HCT116 (cell line): ENCODE results near the gene WDR59. TPM values are rescaled to one million over a fixed set of nuclear protein-coding genes. Genes with fewer than 3 reads are reported as not detected.

Experiments used
- ATAC-seq: fragments of 200-7000 bp; cut with Tn5 transposase; 2 replicates; pipeline ENCODE4 v1.9.1; 2020; ENCODE audit warnings: mild to moderate bottlenecking, moderate library complexity
- BruUV-seq: library from RNA; stranded (reverse); fragments of 400-500 nt; replicated peaks from 2 replicates; lab custom pipeline; 2021; lab: Mats Ljungman, UMichigan
- CTCF ChIA-PET: fragments of 300-600 bp; sonication (Branson Sonifier 250); formaldehyde crosslinking; loops from one replicate; lab custom pipeline; 2021; ENCODE audit warnings: antibody characterized with exemption; lab: Charles Lee
- POLR2A ChIA-PET: fragments of 300-600, 350-600 bp; sonication (Branson Sonifier 250); formaldehyde crosslinking; loops from one replicate; lab custom pipeline; 2021; ENCODE audit warnings: antibody characterized with exemption; lab: Charles Lee
- RAD21 ChIA-PET, 2 experiments: fragments of 300-600 bp; sonication (Branson Sonifier 250); formaldehyde crosslinking; loops; one replicate each; lab custom pipeline; 2023; ENCODE audit warnings: low total read pairs in 2 of 2; ENCODE audit not compliant: uncharacterized antibody in 2 of 2, unreplicated experiment in 2 of 2, low non-redundant PET in 1 of 2; lab: Charles Lee
- DNase-seq: peaks from one replicate; pipeline ENCODE4 v3.0.0-alpha.2; 2010; ENCODE audit warnings: low read depth, low spot score
- H2AFZ ChIP-seq: fragments of 200-600 bp; shearing (Covaris generic), sonication (generic); 2 replicates; pipeline ENCODE4 v1.6.1; 2017; ENCODE audit warnings: low read depth, mixed run types, mixed read lengths, antibody characterized with exemption, low read length; ENCODE audit not compliant: poor library complexity, severe bottlenecking
- H3K27ac ChIP-seq: 2 replicates; pipeline ENCODE4 v1.5.1; 2012; ENCODE audit warnings: low read depth, low read length
- H3K27me3 ChIP-seq: fragments of 200-600 bp; sonication (generic); 2 replicates; pipeline ENCODE4 v1.6.1; 2016; ENCODE audit warnings: mixed run types, low read length, mixed read lengths; ENCODE audit not compliant: insufficient read depth
- H3K36me3 ChIP-seq, 2 experiments: fragments of 200-500 bp in 1 of 2; fragments of 200-600 bp in 1 of 2; sonication (Bioruptor generic) in 1 of 2; sonication (generic) in 1 of 2; 2 replicates each; pipeline versions ENCODE4 v1.5.1 to v1.6.1; 2014 to 2016; ENCODE audit warnings: low read length in 2 of 2, inconsistent platforms in 1 of 2, mixed read lengths in 1 of 2, mixed run types in 1 of 2; ENCODE audit not compliant: insufficient read depth in 2 of 2, control insufficient read depth in 1 of 2
- H3K4me1 ChIP-seq, 2 experiments: fragments of 200-600 bp in 1 of 2; sonication (generic) in 1 of 2; 2 replicates each; pipeline versions ENCODE4 v1.5.1 to v1.6.1; 2012 to 2017; ENCODE audit warnings: low read length in 2 of 2, inconsistent platforms in 1 of 2, mild to moderate bottlenecking in 1 of 2, mixed read lengths in 1 of 2, mixed run types in 1 of 2, moderate library complexity in 1 of 2; ENCODE audit not compliant: insufficient read depth in 2 of 2, control insufficient read depth in 1 of 2
- H3K4me2 ChIP-seq: fragments of 200-600 bp; sonication (generic); 2 replicates; pipeline ENCODE4 v1.6.1; 2017; ENCODE audit warnings: mixed run types, low read length, mixed read lengths
- H3K4me3 ChIP-seq, 2 experiments: fragments of 200-600 bp in 1 of 2; sonication (generic) in 1 of 2; replicated peaks in 1 of 2; 2 replicates each; pipeline ENCODE4 v1.5.1; 2011 to 2016; ENCODE audit warnings: low read length in 2 of 2, control low read depth in 1 of 2, low read depth in 1 of 2, mild to moderate bottlenecking in 1 of 2, mixed read lengths in 1 of 2, mixed run types in 1 of 2
- H3K79me2 ChIP-seq: fragments of 200-600 bp; sonication (generic); 2 replicates; pipeline ENCODE4 v1.6.1; 2017; ENCODE audit warnings: mild to moderate bottlenecking, mixed run types, low read length, moderate library complexity, mixed read lengths; ENCODE audit not compliant: insufficient read depth
- H3K9ac ChIP-seq: fragments of 200-600 bp; sonication (generic); 2 replicates; pipeline ENCODE4 v1.6.1; 2016; ENCODE audit warnings: low read length, mixed read lengths
- H3K9me2 ChIP-seq: fragments of 200-600 bp; sonication (generic), shearing (Covaris generic); 2 replicates; pipeline ENCODE4 v1.6.1; 2017; ENCODE audit warnings: mixed run types, mild to moderate bottlenecking, moderate library complexity; ENCODE audit not compliant: insufficient read depth
- H3K9me3 ChIP-seq, 2 experiments: fragments of 200-500 bp in 1 of 2; fragments of 200-600 bp in 1 of 2; sonication (Bioruptor generic) in 1 of 2; sonication (generic) in 1 of 2; 2 replicates each; pipeline ENCODE4 v1.6.1; 2014 to 2017; ENCODE audit warnings: low read length in 2 of 2, mixed read lengths in 2 of 2, inconsistent platforms in 1 of 2, low read depth in 1 of 2, mild to moderate bottlenecking in 1 of 2, mixed run types in 1 of 2, moderate library complexity in 1 of 2; ENCODE audit not compliant: control insufficient read depth in 1 of 2, insufficient read depth in 1 of 2
- H4K20me1 ChIP-seq: fragments of 200-600 bp; sonication (generic), shearing (Covaris generic); 2 replicates; pipeline ENCODE4 v1.6.1; 2017; ENCODE audit warnings: mixed run types, mild to moderate bottlenecking, moderate library complexity; ENCODE audit not compliant: insufficient read depth
- CBX3 ChIP-seq: IDR thresholded peaks from 2 replicates; pipeline ENCODE4 v1.6.1; 2012; ENCODE audit warnings: low read depth
- CEBPB ChIP-seq: IDR thresholded peaks from 2 replicates; pipeline ENCODE4 v1.6.1; 2012; ENCODE audit warnings: low read depth
- EGR1 ChIP-seq: IDR thresholded peaks from 2 replicates; pipeline ENCODE4 v1.6.1; 2012; ENCODE audit warnings: low read depth
- ELF1 ChIP-seq: IDR thresholded peaks from 2 replicates; pipeline ENCODE4 v1.6.1; 2012; ENCODE audit warnings: low read depth, borderline replicate concordance
- EZH2 ChIP-seq: fragments of 200-600 bp; sonication (generic); IDR thresholded peaks from 2 replicates; pipeline ENCODE4 v1.6.1; 2017; ENCODE audit warnings: antibody characterized with exemption, mixed run types
- FOSL1 ChIP-seq: IDR thresholded peaks from 2 replicates; pipeline ENCODE4 v1.6.1; 2012; ENCODE audit warnings: low read depth
- JUND ChIP-seq: IDR thresholded peaks from 2 replicates; pipeline ENCODE4 v1.6.1; 2012
- POLR2A ChIP-seq: IDR thresholded peaks from 2 replicates; pipeline ENCODE4 v1.7.0; 2011; ENCODE audit warnings: borderline replicate concordance; ENCODE audit not compliant: insufficient read depth, insufficient read length; ENCODE audit errors: extremely low read depth
- POLR2AphosphoS5 ChIP-seq: IDR thresholded peaks from 2 replicates; pipeline ENCODE4 v1.6.1; 2011; ENCODE audit warnings: mild to moderate bottlenecking, low read depth, low read length, moderate library complexity
- RAD21 ChIP-seq: IDR thresholded peaks from 2 replicates; pipeline ENCODE4 v1.6.1; 2012; ENCODE audit warnings: low read depth, mild to moderate bottlenecking
- SIN3A ChIP-seq: IDR thresholded peaks from 2 replicates; pipeline ENCODE4 v1.6.1; 2012; ENCODE audit warnings: low read depth
- SP1 ChIP-seq: IDR thresholded peaks from 2 replicates; pipeline ENCODE4 v1.6.1; 2012; ENCODE audit warnings: low read depth
- SRF ChIP-seq: IDR thresholded peaks from 2 replicates; pipeline ENCODE4 v1.6.1; 2012; ENCODE audit warnings: low read depth
- TCF7L2 ChIP-seq: IDR thresholded peaks from 2 replicates; pipeline ENCODE4 v1.7.0; 2011; ENCODE audit warnings: borderline replicate concordance, inconsistent platforms; ENCODE audit not compliant: insufficient read depth, insufficient read length; ENCODE audit errors: extremely low read depth
- ZFX ChIP-seq: fragments of 450-650 bp; IDR thresholded peaks from 2 replicates; pipeline ENCODE4 v1.6.1; 2017
- ZNF274 ChIP-seq: fragments of 200-500 bp; sonication (Bioruptor generic); IDR thresholded peaks from 2 replicates; pipeline ENCODE4 v1.6.1; 2014; ENCODE audit warnings: mild to moderate bottlenecking, low read depth, low read length, inconsistent platforms
- intact Hi-C: fragments of 100-400 bp; cut with micrococcal nuclease; formaldehyde crosslinking; loops from 2 replicates; pipeline ENCODE4 v1.10.0; 2022
- total RNA-seq: library from RNA; stranded (reverse); gene quantifications from one replicate; pipeline ENCODE4 v1.2.1, GENCODE V29; 2021; ENCODE audit not compliant: unreplicated experiment
- TF ChIP-seq, protein P1 (sequence below): IDR thresholded peaks from 2 replicates; pipeline ENCODE4 v1.6.1; 2011; ENCODE audit warnings: mild to moderate bottlenecking, low read length, moderate library complexity; ENCODE audit not compliant: insufficient replicate concordance; ENCODE audit errors: extremely low read depth
- TF ChIP-seq, protein P2 (sequence below): IDR thresholded peaks from 2 replicates; pipeline ENCODE4 v1.6.1; 2012
- TF ChIP-seq, protein P3 (sequence below), 3 experiments: fragments of 200-600 bp in 1 of 3; sonication (generic) in 1 of 3; IDR thresholded peaks in 2 of 3; conservative IDR thresholded peaks in 1 of 3; 2 replicates each; pipeline ENCODE4 v1.5.1; 2012 to 2017; ENCODE audit warnings: low read depth in 2 of 3, low read length in 2 of 3, antibody characterized with exemption in 1 of 3, borderline replicate concordance in 1 of 3, control low read depth in 1 of 3, mild to moderate bottlenecking in 1 of 3, mixed read lengths in 1 of 3, mixed run types in 1 of 3, moderate library complexity in 1 of 3; ENCODE audit not compliant: insufficient read depth in 1 of 3

WDR59 gene
- total RNA-seq, 1 experiment from 2014 or later, result 96.9 TPM

DNA sequence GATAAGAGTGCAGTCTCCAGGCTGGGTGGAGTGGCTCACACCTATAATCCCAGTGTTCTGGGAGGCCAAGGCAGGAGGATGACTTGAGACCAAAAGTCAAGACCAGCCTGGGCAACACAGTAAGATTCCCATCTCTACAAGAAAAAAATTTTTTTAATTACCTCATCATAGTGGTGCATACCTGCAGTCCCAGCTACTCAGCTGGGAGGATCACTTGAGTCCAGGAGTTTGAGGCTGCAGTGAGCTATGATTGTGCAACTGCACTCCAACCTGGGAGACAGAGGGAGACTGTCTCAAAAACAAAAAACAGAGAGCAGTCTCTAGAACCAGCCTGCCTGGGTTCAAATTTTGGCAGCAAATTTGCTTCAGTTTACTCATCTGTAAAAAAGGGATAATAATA lies 45.2 kb downstream of the WDR59 start:
- BruUV-seq, result no TSS peak
- no peaks in the 10 kb centered on the region for H3K4me1 ChIP-seq
- no peaks in the 10 kb centered on the region for H3K79me2 ChIP-seq
- ChIA-PET RAD21 (no interaction called here), POLR2A (no interaction called here), CTCF (no interaction called here)
- no peak overlapping the region for H3K4me2 ChIP-seq
- no peaks in the 10 kb centered on the region for H3K27me3 ChIP-seq
- no peaks in the 10 kb centered on the region for H3K9me2 ChIP-seq
- H4K20me1 ChIP-seq, result no peaks in the 10 kb centered on the region
- H3K4me3 ChIP-seq, result no peak overlapping the region
- intact Hi-C loops, result no loop called here
- no peak for TF ChIP-seq EZH2
- TF ChIP-seq, protein P1, sequence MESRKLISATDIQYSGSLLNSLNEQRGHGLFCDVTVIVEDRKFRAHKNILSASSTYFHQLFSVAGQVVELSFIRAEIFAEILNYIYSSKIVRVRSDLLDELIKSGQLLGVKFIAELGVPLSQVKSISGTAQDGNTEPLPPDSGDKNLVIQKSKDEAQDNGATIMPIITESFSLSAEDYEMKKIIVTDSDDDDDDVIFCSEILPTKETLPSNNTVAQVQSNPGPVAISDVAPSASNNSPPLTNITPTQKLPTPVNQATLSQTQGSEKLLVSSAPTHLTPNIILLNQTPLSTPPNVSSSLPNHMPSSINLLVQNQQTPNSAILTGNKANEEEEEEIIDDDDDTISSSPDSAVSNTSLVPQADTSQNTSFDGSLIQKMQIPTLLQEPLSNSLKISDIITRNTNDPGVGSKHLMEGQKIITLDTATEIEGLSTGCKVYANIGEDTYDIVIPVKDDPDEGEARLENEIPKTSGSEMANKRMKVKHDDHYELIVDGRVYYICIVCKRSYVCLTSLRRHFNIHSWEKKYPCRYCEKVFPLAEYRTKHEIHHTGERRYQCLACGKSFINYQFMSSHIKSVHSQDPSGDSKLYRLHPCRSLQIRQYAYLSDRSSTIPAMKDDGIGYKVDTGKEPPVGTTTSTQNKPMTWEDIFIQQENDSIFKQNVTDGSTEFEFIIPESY, result no peak
- TF ChIP-seq SIN3A, result no peak
- no peak for TF ChIP-seq EGR1
- no peak for TF ChIP-seq TCF7L2
- TF ChIP-seq, protein P2, sequence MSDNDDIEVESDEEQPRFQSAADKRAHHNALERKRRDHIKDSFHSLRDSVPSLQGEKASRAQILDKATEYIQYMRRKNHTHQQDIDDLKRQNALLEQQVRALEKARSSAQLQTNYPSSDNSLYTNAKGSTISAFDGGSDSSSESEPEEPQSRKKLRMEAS, result no peak
- TF ChIP-seq RAD21, result no peak
- no peak for TF ChIP-seq FOSL1
- TF ChIP-seq CEBPB, result no peak
- no peak for TF ChIP-seq SRF
- no peak for TF ChIP-seq ZFX
- TF ChIP-seq JUND, result no peak
- TF ChIP-seq POLR2AphosphoS5, result no peak
- TF ChIP-seq POLR2A, result no peak
- TF ChIP-seq, protein P3, sequence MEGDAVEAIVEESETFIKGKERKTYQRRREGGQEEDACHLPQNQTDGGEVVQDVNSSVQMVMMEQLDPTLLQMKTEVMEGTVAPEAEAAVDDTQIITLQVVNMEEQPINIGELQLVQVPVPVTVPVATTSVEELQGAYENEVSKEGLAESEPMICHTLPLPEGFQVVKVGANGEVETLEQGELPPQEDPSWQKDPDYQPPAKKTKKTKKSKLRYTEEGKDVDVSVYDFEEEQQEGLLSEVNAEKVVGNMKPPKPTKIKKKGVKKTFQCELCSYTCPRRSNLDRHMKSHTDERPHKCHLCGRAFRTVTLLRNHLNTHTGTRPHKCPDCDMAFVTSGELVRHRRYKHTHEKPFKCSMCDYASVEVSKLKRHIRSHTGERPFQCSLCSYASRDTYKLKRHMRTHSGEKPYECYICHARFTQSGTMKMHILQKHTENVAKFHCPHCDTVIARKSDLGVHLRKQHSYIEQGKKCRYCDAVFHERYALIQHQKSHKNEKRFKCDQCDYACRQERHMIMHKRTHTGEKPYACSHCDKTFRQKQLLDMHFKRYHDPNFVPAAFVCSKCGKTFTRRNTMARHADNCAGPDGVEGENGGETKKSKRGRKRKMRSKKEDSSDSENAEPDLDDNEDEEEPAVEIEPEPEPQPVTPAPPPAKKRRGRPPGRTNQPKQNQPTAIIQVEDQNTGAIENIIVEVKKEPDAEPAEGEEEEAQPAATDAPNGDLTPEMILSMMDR (IDR thresholded peaks at IDR 0.05 in 2 of 3, conservative IDR thresholded peaks at IDR 0.05 in 1 of 3; ENCODE audit: borderline replicate concordance in 1 of 3, insufficient read depth in 1 of 3, low read depth in 2 of 3, low read length in 2 of 3), result no peak
- no peak for TF ChIP-seq ELF1
- TF ChIP-seq CBX3, result no peak
- no peak for TF ChIP-seq ZNF274
- TF ChIP-seq SP1, result no peak
- DNase-seq (no peak), ATAC-seq (no peak)
- no peak overlapping the region for H3K27ac ChIP-seq
- H3K9me3 ChIP-seq, result no peaks in the 10 kb centered on the region
- peaks cover 19 to 32% of the 10 kb centered on the region in 2 experiments for H3K36me3 ChIP-seq
- no peak overlapping the region for H2AFZ ChIP-seq
- no peak overlapping the region for H3K9ac ChIP-seq
